Loucy (cell line): ENCODE data around the gene PEDS1.

Experiments
- H2AFZ ChIP-seq: fragments of 200-600 bp; sonication (generic); 2 replicates; pipeline ENCODE4 v1.6.0; 2016; ENCODE audit warnings: antibody characterized with exemption, mild to moderate bottlenecking, low read length, moderate library complexity
- H3F3A ChIP-seq: fragments of 200-600 bp; 2 replicates; pipeline ENCODE4 v1.6.0; 2016; ENCODE audit warnings: antibody characterized with exemption, low read depth, mild to moderate bottlenecking
- H3K27me3 ChIP-seq: fragments of 200-600 bp; sonication (generic); 2 replicates; pipeline ENCODE4 v1.6.1; 2014; ENCODE audit warnings: low read length, mild to moderate bottlenecking; ENCODE audit not compliant: insufficient read depth, poor library complexity, severe bottlenecking
- H3K36me3 ChIP-seq: fragments of 200-600 bp; sonication (generic); 2 replicates; pipeline ENCODE4 v1.6.1; 2016; ENCODE audit warnings: low read length; ENCODE audit not compliant: insufficient read depth
- H3K4me1 ChIP-seq: fragments of 200-600 bp; sonication (generic); 2 replicates; pipeline ENCODE4 v1.5.1; 2014; ENCODE audit warnings: low read length, mild to moderate bottlenecking; ENCODE audit not compliant: insufficient read depth, poor library complexity, severe bottlenecking
- H3K4me2 ChIP-seq: fragments of 200-600 bp; sonication (generic); 2 replicates; pipeline ENCODE4 v1.6.0; 2014; ENCODE audit warnings: antibody characterized with exemption, low read length, low read depth, mild to moderate bottlenecking; ENCODE audit not compliant: poor library complexity, severe bottlenecking
- H3K4me3 ChIP-seq: fragments of 200-600 bp; sonication (generic); 2 replicates; pipeline ENCODE4 v1.5.1; 2014; ENCODE audit warnings: low read length, mild to moderate bottlenecking, mixed read lengths; ENCODE audit not compliant: poor library complexity, severe bottlenecking
- H3K79me2 ChIP-seq: fragments of 200-600 bp; sonication (generic); 2 replicates; pipeline ENCODE4 v1.6.1; 2014; ENCODE audit warnings: low read length; ENCODE audit not compliant: insufficient read depth
- H3K9ac ChIP-seq: fragments of 200-600 bp; sonication (generic); 2 replicates; pipeline ENCODE4 v1.6.0; 2014; ENCODE audit warnings: mild to moderate bottlenecking, low read depth, low read length, moderate library complexity; ENCODE audit not compliant: poor library complexity, severe bottlenecking
- H3K9me2 ChIP-seq: fragments of 200-600 bp; sonication (generic); replicated peaks from 2 replicates; pipeline ENCODE4 v1.6.1; 2016; ENCODE audit warnings: low read depth, low read length, mixed read lengths
- H3K9me3 ChIP-seq: fragments of 200-600 bp; sonication (generic); 2 replicates; pipeline ENCODE4 v1.6.1; 2014; ENCODE audit warnings: mild to moderate bottlenecking, antibody characterized with exemption, low read length, low read depth; ENCODE audit not compliant: insufficient read depth
- H4K20me1 ChIP-seq: fragments of 200-600 bp; sonication (generic); 2 replicates; pipeline ENCODE4 v1.6.0; 2014; ENCODE audit warnings: antibody characterized with exemption, low read length, mild to moderate bottlenecking; ENCODE audit not compliant: insufficient read depth, poor library complexity, severe bottlenecking
- EZH2phosphoT487 ChIP-seq: fragments of 200-600 bp; IDR thresholded peaks from 2 replicates; pipeline ENCODE4 v1.6.1; 2018; ENCODE audit warnings: antibody characterized with exemption, mild to moderate bottlenecking, moderate library complexity, borderline replicate concordance
- TF ChIP-seq, protein P1 (sequence below): fragments of 200-600 bp; sonication (generic); conservative IDR thresholded peaks from 2 replicates; pipeline ENCODE4 v1.5.1; 2014; ENCODE audit warnings: mild to moderate bottlenecking, antibody characterized with exemption, low read length

The PEDS1 gene

DNA sequence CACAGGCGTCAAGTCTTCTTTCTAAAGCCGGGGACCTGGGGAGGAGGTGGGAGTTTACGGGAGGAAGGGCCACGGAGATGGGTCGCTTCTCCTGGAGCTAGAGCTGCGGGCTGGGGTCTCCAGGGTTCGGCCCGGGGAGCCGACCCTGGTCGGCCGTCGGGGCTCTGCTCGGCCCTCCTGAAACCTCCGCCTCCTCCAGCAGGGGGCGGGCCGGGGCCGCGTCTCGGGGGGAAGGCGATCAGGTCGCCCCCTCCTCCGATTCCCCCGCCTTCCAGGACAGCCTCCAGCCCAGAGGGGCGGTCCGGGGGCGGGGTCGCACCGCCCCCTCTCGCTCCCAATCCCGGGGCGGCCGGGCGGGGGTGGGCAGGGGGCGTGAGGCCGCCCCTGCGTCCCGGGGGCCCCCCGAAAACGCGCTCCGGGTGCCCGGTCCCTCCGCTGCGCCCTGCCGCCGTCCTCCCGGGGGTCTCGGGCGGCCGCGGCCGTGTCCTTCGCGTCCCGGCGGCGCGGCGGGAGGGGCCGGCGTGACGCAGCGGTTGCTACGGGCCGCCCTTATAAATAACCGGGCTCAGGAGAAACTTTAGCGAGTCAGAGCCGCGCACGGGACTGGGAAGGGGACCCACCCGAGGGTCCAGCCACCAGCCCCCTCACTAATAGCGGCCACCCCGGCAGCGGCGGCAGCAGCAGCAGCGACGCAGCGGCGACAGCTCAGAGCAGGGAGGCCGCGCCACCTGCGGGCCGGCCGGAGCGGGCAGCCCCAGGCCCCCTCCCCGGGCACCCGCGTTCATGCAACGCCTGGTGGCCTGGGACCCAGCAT lies 36.9 kb upstream of the PEDS1 start, which contains the start of gene CEBPB:
TSS of gene CEBPB (plus strand) at position 580 of the 814 bp plus-strand sequence. CDS start at position 784, 204 bp downstream.
- Histone ChIP-seq H3K79me2 (peaks cover 20% of the 10 kb centered on the region), H3K9ac (peak within 1 kb of the TSS; percentile 95), H3K27me3 (no peaks in the 10 kb centered on the region), H3K4me1 (peaks cover 15% of the 10 kb centered on the region), H3K9me2 (no peaks in the 10 kb centered on the region), H3K4me2 (peak within 1 kb of the TSS; percentile 99), H4K20me1 (peaks cover 13% of the 10 kb centered on the region), H3F3A (no peaks in the 10 kb centered on the region), H3K4me3 (peak within 1 kb of the TSS; percentile 97), H3K9me3 (no peaks in the 10 kb centered on the region), H2AFZ (peak within 1 kb of the TSS; percentile 89; the same call in 1 of the 2 replicates), H3K36me3 (no peaks in the 10 kb centered on the region)
- TF ChIP-seq EZH2phosphoT487: no peak
- TF ChIP-seq, protein P1, sequence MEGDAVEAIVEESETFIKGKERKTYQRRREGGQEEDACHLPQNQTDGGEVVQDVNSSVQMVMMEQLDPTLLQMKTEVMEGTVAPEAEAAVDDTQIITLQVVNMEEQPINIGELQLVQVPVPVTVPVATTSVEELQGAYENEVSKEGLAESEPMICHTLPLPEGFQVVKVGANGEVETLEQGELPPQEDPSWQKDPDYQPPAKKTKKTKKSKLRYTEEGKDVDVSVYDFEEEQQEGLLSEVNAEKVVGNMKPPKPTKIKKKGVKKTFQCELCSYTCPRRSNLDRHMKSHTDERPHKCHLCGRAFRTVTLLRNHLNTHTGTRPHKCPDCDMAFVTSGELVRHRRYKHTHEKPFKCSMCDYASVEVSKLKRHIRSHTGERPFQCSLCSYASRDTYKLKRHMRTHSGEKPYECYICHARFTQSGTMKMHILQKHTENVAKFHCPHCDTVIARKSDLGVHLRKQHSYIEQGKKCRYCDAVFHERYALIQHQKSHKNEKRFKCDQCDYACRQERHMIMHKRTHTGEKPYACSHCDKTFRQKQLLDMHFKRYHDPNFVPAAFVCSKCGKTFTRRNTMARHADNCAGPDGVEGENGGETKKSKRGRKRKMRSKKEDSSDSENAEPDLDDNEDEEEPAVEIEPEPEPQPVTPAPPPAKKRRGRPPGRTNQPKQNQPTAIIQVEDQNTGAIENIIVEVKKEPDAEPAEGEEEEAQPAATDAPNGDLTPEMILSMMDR: peak; percentile 67

GRCh38 chr20:50189681-50190250 lies 36.2 kb upstream of the PEDS1 start:
- peaks cover 20% of the 10 kb centered on the region for H3K79me2 ChIP-seq
- no peaks in the 10 kb centered on the region for H3K27me3 ChIP-seq
- no peak overlapping the region for H3K9ac ChIP-seq
- no peak overlapping the region for H2AFZ ChIP-seq
- H3K4me2 ChIP-seq: peak overlapping the region; percentile 30
- no peaks in the 10 kb centered on the region for H3K9me2 ChIP-seq
- H3K9me3 ChIP-seq: no peaks in the 10 kb centered on the region
- H3K4me3 ChIP-seq: peak overlapping the region; percentile 97
- H3K36me3 ChIP-seq: no peaks in the 10 kb centered on the region
- peaks cover 15% of the 10 kb centered on the region for H3K4me1 ChIP-seq
- H3F3A ChIP-seq: no peaks in the 10 kb centered on the region
- H4K20me1 ChIP-seq: peaks cover 13% of the 10 kb centered on the region
- TF ChIP-seq, protein P1: no peak
- TF ChIP-seq EZH2phosphoT487: no peak

- H3K4me2 ChIP-seq: no peak overlapping the region
Observed at GRCh38 chr20:50188879-50189680, 35.6 kb upstream of the PEDS1 start.

More at GRCh38 chr20:50188879-50189680, 35.6 kb upstream of the PEDS1 start:
- Histone ChIP-seq H2AFZ (no peak overlapping the region), H3K4me1 (peaks cover 15% of the 10 kb centered on the region), H3K36me3 (no peaks in the 10 kb centered on the region), H3K79me2 (peaks cover 17% of the 10 kb centered on the region), H4K20me1 (peaks cover 13% of the 10 kb centered on the region), H3K9me2 (no peaks in the 10 kb centered on the region), H3K9me3 (no peaks in the 10 kb centered on the region), H3F3A (no peaks in the 10 kb centered on the region), H3K9ac (no peak overlapping the region), H3K27me3 (no peaks in the 10 kb centered on the region), H3K4me3 (no peak overlapping the region)
- TF ChIP-seq EZH2phosphoT487: no peak
- TF ChIP-seq, protein P1: no peak
